ENCODE measurements around the gene MAP1S. TPM values are rescaled to one million over a fixed set of nuclear protein-coding genes. Genes with fewer than 3 reads are reported as not detected.
"Not testable (repeated sequence)": the region's sequence is repeated elsewhere in the genome, so short reads cannot be mapped to it uniquely, and the experiment has no call there.

Gene MAP1S
- total RNA-seq, 1 donor from 2014 or later: 8.9 TPM

GRCh38 chr19:17775991-17776803 lies 56.9 kb downstream of the MAP1S start:
- Mint-ChIP-seq H3K27ac (peak overlapping the region; percentile 42), H3K27me3 (ENCODE audit: insufficient read depth, low read depth) (peaks cover 10% of the 10 kb centered on the region), H3K9me3 (no peaks in the 10 kb centered on the region), H3K4me3 (no peak overlapping the region), H3K36me3 (peaks cover 8% of the 10 kb centered on the region), H3K4me1 (peaks cover 18% of the 10 kb centered on the region)
- H3K36me3 ChIP-seq: no peaks in the 10 kb centered on the region
- peaks cover 7% of the 10 kb centered on the region for H3F3A ChIP-seq (ENCODE audit: low read depth)
- no peak overlapping the region for H3K27ac ChIP-seq
- no peak overlapping the region for H3K4me2 ChIP-seq
- no peaks in the 10 kb centered on the region for H3K27me3 ChIP-seq
- no peaks in the 10 kb centered on the region for H3K9me3 ChIP-seq (ENCODE audit: low read depth)
- no peak for DNase-seq (ENCODE audit: low spot score)
- no peak overlapping the region for H3K9ac ChIP-seq
- H3K4me1 ChIP-seq: peaks cover 5% of the 10 kb centered on the region
- H3K79me2 ChIP-seq (ENCODE audit: low read depth): no peaks in the 10 kb centered on the region
- no peak overlapping the region for H3K4me3 ChIP-seq
- no peak overlapping the region for H2AFZ ChIP-seq (replicated peaks)
- H4K20me1 ChIP-seq (ENCODE audit: low read depth): peaks cover 4% of the 10 kb centered on the region
- no peak for TF ChIP-seq EZH2 (IDR thresholded peaks at IDR 0.05)
- no peak for TF ChIP-seq EZH2phosphoT487 (IDR thresholded peaks at IDR 0.05)
- TF ChIP-seq CTCF (IDR thresholded peaks at IDR 0.05): no peak

- H3K4me1 ChIP-seq; H3K27ac ChIP-seq; H3K27me3 ChIP-seq; H4K20me1 ChIP-seq (ENCODE audit: low read depth); H3K4me3 Mint-ChIP-seq; H3F3A ChIP-seq (ENCODE audit: low read depth); H3K9ac ChIP-seq; H3K36me3 ChIP-seq; H3K9me3 ChIP-seq (ENCODE audit: low read depth); H3K36me3 Mint-ChIP-seq; DNase-seq (ENCODE audit: low spot score); H2AFZ ChIP-seq (replicated peaks); H3K4me3 ChIP-seq; H3K9me3 Mint-ChIP-seq; H3K79me2 ChIP-seq (ENCODE audit: low read depth); H3K27ac Mint-ChIP-seq: not testable (repeated sequence)
- H3K4me1 Mint-ChIP-seq: peaks cover 18% of the 10 kb centered on the region
- peaks cover 13% of the 10 kb centered on the region for H3K27me3 Mint-ChIP-seq (ENCODE audit: insufficient read depth, low read depth)
- peak overlapping the region; percentile 83 for H3K4me2 ChIP-seq
Measured at GRCh38 chr19:17777840-17778239, 58.6 kb downstream of the MAP1S start.

GRCh38 chr19:17778251-17778967 lies 59.1 kb downstream of the MAP1S start:
- Histone ChIP-seq H3K4me1 (peaks cover 5% of the 10 kb centered on the region), H4K20me1 (ENCODE audit: low read depth) (peaks cover 4% of the 10 kb centered on the region), H3K79me2 (ENCODE audit: low read depth) (no peaks in the 10 kb centered on the region), H3K4me3 (peak overlapping the region; percentile 49), H3K9me3 (ENCODE audit: low read depth) (no peaks in the 10 kb centered on the region), H3K9ac (no peak overlapping the region), H3F3A (ENCODE audit: low read depth) (peaks cover 7% of the 10 kb centered on the region), H3K27me3 (no peaks in the 10 kb centered on the region), H3K4me2 (peak overlapping the region; percentile 83), H3K36me3 (no peaks in the 10 kb centered on the region), H3K27ac (no peak overlapping the region), H2AFZ (replicated peaks) (peak overlapping the region; percentile 10)
- Mint-ChIP-seq H3K4me1 (peaks cover 18% of the 10 kb centered on the region), H3K27me3 (ENCODE audit: insufficient read depth, low read depth) (peaks cover 12% of the 10 kb centered on the region), H3K9me3 (no peaks in the 10 kb centered on the region), H3K36me3 (peaks cover 5% of the 10 kb centered on the region), H3K4me3 (peak overlapping the region; percentile 69), H3K27ac (no peak overlapping the region)
- TF ChIP-seq EZH2phosphoT487 (IDR thresholded peaks at IDR 0.05) (no peak), EZH2 (IDR thresholded peaks at IDR 0.05) (peak; percentile 24)
- DNase-seq (ENCODE audit: low spot score): peak; percentile 84

GRCh38 chr19:17778968-17779929 lies 60.0 kb downstream of the MAP1S start:
- Mint-ChIP-seq H3K36me3 (peaks cover 6% of the 10 kb centered on the region), H3K27me3 (ENCODE audit: insufficient read depth, low read depth) (peaks cover 9% of the 10 kb centered on the region), H3K4me3 (peak overlapping the region; percentile 69), H3K9me3 (no peaks in the 10 kb centered on the region), H3K4me1 (peaks cover 19% of the 10 kb centered on the region), H3K27ac (peak overlapping the region; percentile 32)
- Histone ChIP-seq H3K36me3 (no peaks in the 10 kb centered on the region), H3K4me2 (peak overlapping the region; percentile 83), H3K79me2 (ENCODE audit: low read depth) (no peaks in the 10 kb centered on the region), H3K9me3 (ENCODE audit: low read depth) (no peaks in the 10 kb centered on the region), H3F3A (ENCODE audit: low read depth) (peaks cover 7% of the 10 kb centered on the region), H3K9ac (no peak overlapping the region), H3K4me1 (peaks cover 5% of the 10 kb centered on the region), H3K27me3 (no peaks in the 10 kb centered on the region), H2AFZ (replicated peaks) (peak overlapping the region; percentile 10), H3K4me3 (peak overlapping the region; percentile 49), H3K27ac (no peak overlapping the region), H4K20me1 (ENCODE audit: low read depth) (peaks cover 12% of the 10 kb centered on the region)
- peak; percentile 81 for DNase-seq (ENCODE audit: low spot score)
- TF ChIP-seq EZH2 (IDR thresholded peaks at IDR 0.05) (no peak), CTCF (IDR thresholded peaks at IDR 0.05) (no peak), EZH2phosphoT487 (IDR thresholded peaks at IDR 0.05) (no peak)
